NK-92 treated with Interleukin-12 subunit alpha and Interleukin-12 subunit beta, amount 100 ng/mL, for 24 hours (cell line): ENCODE measurements around the gene GNAO1.

Experiments
- DNase-seq: peaks from one replicate; lab custom pipeline; 2025; lab: John Stamatoyannopoulos, UW

GNAO1 gene

DNA sequence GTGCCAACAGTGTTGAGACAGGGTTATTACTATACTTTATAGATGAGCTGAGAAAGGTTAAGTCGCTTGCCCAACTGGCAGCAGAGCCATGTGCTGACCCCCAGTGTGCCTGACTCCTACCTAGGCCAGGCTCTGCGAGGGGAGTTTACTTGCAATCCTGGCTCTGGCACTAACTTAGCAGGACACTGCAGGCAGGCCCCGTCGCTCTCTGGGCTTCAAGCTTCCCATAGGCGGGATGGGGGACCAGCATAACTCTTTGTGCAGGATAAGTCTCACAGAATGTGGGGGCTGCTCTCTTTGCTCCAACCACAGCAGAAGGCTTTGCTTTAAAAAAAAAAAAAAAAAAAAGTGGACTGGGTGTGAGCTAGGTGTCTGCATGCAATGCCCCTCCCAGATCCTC is 102.7 kb downstream of the GNAO1 start:
- no peak for DNase-seq

DNA sequence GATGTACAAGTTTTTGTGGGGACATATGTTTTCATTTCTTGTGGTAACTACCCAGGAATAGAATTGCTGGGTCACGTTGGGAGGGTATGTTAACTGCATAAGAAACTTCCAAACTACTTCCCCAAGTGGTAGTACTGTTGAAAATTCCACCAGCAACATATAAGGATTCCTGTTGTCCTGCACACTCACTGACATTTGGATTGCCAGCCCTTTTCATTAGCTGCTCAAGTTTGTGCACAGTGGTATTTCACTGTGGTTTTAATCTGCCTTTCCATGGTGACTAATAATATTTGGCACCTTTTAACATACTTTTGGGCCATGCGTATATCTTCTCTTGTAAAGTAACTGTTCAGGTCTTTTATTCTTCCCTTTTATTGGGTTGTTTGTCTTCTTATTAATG is 103.3 kb downstream of the GNAO1 start:
- no peak for DNase-seq

DNA sequence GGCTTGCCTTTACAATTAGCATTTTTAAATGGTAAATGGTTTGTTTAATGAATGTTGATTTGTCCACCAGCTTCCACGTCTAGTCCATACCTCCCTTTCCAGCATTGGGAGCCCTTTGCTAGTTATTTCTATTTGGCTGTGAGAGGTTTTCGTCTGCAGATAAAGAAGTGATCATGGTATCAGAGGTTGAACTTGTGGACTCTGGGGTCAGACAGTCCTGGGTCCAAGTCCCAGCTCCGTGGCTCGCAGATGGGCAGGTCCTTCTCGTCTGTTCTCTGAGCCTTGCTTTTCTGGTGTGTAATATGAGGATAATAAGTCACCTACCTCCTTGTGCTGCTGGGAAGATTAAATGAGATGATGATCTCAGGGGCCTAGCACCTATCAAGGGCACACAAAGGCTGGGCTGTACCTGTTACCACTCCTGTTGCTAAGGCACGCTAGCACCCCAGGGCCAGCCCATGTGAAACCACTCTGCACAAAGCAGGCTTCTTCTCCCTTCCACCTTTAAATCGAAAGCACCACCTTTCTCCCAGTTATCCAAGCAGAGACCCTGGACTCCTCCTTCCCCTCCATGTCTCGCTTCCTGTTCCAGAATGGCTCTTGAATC is 103.9 kb downstream of the GNAO1 start:
- no peak for DNase-seq

DNA sequence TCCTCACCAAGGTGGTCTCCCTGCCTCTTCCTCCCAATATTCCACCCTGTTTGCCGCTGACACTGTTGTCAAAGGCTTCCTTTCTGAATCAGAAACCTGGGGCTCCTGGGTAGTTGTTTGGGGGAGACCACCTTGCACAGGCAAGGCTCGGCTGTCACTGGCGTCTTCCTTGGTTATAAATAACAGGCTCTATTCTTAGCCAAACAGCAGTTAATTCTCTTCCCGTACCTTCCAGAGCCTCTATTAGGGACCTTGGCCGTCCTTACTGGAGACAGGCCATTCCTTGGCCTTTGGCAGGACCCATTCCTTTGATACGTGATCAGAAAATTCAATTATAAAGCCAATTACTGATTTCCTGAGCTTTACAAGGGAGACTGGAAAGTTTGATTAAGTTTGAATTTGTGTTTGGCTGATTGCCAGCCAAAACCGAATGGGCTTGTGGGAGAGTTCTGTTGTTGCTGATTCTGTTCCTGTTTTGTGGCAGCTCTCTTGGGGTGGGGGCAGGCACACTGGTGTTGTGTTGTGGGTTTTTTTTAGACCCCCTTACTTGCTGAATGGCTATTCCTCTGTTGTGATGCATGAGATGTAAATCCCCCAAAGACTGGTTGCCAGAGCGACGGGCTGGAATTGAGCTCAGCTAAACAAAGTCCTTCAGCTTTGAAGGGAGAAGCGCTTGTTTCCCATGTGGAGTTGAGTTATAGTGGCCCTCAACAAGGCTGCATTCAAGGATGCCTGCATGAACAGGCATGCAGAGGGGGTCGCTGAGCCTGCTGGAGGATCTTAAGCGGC is 104.6 kb downstream of the GNAO1 start:
- DNase-seq, result no peak

DNA sequence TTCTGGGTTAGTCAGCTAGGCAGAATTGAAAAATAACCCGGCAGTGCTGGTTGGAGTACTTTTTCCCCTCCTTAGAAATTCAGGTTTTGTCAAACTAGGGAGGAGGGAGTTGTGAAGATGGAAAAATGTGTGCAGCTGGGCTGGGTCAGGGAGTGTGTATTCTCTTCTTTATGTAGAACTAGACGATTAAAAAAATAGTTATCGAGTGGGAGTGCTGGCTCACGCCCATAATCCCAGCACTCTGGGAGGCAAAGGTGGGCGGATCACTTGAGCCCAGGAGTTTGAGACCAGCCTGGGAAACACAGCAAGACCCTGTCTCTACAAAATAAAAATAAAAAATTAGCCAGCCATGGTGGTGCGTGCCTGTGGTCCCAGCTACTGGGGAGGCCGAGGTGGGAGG is 106.4 kb downstream of the GNAO1 start:
- DNase-seq, result no peak

DNA sequence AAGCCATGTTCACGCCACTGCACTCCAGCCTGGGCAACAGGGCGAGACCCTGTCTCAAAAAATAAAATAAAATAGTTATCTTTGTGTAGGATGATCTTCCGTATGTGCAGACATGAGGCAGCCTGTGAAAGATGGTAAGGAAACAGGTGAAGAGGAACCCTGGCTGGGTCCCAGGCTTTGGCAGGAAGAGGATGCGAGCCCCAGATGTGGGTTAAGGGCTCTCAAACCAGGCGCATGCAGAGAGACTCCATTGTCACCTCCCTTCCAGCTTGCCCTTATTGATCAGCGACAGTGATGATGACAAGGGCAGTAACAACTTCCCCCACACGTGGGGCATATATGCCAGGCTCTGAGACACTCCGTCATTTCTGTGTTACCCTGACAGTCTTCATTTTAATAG is 106.8 kb downstream of the GNAO1 start:
- no peak for DNase-seq

DNA sequence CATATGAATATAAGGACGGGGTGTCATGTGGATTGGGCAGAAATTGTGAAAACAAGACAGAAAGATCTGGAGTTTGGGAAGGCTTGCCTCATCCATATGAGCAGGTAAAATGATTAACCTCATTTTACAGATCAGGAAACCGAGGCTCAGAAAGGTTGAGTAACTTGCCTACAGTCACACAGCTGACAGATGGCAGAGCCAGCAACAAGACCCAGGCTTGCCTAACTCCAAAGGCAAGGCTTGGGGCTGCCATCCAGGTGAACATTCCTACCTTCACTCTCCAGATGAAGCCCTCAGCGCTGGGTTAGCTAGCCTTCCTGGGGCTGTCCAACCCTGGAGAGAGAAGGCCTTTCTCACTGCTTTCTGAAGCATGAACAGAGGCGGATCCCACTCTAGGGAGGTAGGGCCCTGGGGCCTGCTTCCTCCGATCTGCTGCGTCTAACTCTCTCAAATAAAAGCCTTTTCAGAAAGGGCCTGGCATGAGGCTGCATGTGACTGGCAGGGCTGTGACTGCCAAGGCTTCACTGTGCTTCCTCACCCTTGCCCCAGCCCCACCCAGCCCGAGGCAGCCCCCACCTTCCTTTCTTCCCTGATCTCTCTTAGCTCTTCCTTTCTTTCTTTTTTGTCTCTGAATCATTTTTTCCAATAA is 107.8 kb downstream of the GNAO1 start:
- no peak for DNase-seq

DNA sequence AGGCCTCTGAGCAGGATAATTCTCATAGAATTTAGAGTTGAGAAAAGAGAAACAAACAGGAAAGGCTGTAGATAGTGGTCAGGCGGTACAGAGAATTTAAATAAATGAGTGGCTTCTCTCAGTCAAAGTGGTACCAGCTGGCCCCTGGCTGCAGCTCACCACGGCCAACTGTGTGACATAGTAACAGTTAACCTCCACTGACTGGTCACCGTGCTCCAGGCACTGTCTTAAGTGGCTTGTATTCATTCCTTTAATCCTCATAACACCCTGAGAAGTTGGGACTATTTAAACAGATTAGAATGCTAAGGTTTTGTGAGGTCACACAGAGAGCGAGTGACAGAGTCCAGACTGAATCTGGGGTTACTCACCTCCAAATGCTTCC is 108.9 kb downstream of the GNAO1 start:
- DNase-seq, result no peak

DNA sequence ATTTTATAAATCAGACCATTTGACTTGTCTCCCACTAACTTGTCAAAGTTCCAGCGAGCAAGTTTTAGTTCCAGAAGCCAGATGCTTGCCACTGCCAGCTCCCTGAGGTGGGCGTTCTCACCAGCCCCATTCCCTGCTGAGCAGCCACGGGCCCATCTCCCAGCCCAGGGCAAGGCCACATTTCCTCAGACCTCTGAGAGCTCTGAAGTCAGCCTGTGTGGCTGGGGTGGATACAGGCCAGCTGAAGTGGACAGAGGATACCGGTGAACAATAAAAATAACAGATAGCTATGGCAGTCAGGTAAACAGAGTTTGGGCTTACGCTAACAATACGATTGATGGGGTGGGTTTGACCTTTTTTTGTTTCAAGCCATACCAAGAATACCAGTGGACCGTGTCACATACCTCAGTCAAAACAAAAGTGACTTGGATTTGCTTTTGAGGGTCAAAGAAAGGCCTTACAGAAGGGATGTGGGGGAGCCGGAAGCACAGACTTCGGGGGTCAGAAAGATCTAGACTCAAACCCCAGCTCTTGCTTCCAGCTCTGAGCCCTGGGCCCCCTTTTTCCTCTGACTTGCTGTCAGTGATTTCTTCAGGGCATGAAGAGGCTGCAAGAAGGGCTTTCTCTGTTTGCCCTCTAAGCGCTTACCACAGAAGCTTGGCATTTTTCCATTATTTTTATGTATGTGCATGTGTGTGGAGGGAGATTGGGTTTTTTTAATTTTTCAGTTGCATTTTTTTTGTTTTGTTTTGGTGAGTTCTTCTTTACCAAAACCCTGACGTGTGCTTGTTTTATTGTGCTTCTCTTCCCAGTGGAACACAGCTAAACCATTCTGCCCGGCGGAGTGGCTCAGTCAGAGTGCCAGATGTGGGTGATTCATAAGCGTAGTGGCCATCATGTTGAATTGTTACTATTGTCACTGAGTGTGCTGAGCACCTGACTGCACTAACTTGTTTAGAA is 109.9 kb downstream of the GNAO1 start:
- DNase-seq, result no peak

DNA sequence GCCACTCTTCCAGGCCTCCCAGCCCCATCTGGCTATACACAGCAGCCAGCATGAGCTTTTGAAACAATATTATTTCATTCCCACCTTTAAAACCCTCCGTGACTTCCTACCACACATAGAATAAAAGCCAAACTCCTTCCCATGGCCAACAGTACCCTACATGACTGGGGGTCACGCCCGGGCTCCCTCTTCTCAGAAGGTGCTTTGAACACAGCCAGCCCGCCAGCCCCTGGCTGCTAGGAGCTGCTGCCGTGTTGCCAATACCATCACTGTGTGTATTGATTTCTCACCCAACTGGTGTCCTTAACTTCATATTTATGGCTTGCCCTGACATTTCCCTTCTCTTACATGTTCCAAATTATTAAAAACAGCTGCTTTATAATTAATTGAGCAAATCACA is 111.2 kb downstream of the GNAO1 start:
- DNase-seq, result no peak

DNA sequence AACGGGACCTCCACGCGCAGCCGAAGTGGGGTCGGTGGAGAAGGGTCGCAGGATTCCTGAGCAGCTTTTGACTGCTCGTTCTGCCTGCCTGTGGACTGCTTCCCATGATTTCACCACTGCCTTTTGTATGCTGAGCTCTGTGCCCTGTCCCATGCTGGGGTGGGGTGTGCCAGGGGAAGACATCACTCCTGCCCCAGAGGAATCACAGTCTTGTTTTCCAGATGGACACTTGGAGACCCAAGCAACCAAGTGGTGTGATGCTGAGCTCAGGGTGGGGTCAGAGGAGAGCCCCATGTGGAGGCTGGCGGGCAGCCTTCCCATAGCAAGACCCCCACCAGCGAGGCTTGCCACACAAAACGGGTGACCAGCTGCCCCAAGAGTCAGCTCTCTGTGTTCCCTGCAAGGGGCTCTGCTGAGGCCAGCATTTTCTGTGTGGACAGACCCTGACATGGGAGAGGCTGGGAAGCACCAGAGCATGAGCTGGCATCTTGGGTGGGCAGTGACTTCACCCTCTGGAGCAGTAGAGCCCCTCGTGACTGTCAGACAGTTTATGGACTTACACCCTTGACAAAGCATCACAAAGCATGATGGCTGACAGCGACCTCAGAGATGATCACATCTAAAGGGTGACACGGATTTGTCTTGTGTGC is 111.9 kb downstream of the GNAO1 start:
- DNase-seq, result no peak

DNA sequence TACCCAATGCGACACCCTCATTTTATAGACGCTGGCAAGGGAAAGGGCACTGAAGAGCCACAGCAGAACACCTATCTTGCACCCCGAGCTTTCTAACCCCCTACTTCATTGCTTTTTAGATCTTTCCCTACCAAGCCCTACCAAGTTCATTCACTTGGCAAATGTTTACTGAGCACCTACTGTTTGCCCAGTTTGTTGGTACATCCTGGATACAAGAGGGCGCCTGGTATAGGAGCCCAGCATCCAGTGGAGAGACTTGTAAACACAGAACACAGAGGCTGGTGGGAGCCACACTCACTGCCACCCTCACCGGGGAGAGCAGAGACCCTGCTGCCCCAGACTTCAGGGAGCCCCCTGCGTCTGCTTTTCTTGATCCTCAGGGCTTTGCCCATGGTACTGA is 112.6 kb downstream of the GNAO1 start:
- DNase-seq, result no peak

DNA sequence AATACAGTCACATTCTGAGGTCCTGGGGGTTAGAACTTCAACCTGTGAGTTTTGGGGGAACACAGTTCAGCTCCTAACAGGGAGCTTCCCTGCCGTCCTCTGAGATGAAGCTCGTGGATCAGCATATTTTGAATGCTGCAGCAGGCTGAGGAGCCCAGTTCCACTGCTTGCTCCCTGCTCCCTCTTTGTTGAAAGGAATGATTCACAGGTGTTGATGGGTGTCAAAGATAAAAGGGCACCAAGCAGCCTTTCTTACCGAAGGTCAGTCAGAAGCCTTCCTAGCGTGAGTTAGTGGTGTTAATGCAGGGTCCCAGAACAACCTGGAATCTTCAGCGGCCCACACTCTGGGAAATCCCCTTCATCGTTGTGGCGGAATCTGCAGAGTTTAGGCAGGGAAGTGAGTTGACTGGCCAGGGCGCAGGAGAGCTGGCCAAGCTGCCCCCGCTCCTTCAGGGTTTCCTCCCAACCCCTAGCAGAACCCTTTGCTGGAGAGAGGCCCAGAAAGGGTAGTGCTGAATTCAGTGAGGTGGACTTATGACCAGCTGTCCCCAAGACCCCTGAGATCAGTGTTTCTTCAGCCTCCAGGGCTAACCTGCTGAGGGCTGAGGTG is 114.8 kb downstream of the GNAO1 start:
- no peak for DNase-seq

DNA sequence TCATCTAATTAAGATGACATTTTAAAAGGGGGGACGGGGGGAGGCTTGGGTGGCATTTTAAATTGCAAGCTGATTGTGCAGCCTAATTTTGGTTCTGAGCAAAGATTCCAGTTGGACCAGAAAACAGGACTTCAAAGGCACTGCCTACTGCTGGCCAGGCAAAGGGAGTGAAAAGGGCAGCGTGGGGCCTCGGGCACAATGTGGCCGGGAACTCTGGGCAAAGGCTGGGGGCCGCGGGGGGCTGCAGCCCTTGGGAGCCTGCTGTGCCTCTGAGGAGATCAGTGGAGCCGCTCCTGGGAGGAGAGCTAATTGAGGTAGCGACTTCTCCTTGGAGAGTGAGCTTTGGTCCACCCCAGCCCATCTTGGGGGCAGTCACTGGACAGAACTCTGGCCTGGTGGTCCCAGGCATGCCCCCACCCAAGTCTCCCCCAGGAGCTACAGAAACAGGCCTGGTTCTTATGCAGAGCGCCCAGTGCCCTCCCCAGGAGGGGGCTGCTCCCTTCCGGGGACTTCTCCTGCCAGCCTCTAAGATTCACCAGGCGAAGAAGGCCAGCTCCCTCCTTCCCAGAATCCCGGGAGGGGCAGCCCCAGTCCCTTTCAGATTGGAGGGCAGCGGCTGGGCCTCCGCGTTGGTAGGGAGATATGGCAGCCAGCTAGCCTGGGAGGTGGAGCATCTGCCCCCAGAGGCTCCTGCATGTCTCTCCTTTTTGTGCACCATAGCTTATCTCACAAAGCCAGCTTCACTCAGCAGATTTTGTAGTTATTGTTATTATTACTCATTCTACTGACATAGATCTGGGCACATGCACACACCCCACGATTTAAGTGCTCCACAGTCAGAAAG is 115.6 kb downstream of the GNAO1 start:
- no peak for DNase-seq

DNA sequence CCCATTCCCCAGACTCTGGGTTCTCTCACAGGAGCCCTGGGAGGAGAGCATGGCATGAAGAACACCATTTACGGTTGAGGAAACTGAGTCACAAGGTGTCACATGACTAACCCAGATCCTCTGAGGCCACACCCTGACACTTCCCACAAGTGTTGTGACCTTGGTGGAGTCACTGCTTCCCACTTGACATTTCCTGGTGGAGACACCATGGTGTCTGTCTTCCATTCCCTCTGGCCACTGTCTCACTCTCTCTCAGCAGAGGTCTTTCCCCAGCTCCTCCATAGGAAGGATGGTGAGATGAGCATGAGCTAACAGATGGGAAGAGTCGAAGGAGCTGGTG is 116.2 kb downstream of the GNAO1 start:
- DNase-seq, result no peak

DNA sequence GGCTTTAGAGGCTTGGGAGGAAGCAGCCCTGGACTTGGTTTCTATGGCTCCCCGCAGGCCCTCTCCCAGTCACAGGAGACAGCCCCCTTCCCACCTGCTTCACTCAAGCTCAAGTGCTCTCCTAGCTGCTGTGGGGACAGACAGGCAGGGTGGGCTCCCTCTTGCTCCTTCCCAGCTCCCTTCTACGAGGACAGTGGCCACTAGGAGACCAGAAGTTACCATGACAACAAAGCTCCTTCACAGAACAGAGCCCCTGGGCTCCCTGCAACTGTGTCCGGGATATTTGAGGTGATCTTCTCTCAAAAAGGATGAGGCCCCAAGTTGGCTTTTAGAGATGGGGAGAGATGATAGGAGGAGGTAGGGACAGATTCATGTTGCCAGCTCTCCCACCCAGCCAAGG is 117.7 kb downstream of the GNAO1 start:
- no peak for DNase-seq

DNA sequence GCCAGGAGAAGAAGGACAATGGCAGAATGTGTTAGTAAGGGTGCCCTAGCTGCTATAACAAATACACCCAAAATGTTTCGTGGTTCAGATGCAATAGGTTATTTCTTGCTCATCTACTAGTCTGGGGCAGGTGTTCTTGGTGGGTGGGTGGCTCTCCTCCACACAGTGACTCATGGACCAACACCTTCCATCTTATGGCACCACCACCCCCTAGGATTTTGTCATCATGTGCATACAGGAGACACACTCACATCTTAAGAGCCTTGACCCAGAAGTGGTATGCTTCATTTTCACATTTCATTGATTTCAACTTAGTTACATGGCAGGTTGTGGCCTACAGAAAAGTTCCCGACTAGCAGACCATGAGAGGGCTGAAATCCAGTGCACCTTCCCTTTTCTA is 119.4 kb downstream of the GNAO1 start:
- no peak for DNase-seq

DNA sequence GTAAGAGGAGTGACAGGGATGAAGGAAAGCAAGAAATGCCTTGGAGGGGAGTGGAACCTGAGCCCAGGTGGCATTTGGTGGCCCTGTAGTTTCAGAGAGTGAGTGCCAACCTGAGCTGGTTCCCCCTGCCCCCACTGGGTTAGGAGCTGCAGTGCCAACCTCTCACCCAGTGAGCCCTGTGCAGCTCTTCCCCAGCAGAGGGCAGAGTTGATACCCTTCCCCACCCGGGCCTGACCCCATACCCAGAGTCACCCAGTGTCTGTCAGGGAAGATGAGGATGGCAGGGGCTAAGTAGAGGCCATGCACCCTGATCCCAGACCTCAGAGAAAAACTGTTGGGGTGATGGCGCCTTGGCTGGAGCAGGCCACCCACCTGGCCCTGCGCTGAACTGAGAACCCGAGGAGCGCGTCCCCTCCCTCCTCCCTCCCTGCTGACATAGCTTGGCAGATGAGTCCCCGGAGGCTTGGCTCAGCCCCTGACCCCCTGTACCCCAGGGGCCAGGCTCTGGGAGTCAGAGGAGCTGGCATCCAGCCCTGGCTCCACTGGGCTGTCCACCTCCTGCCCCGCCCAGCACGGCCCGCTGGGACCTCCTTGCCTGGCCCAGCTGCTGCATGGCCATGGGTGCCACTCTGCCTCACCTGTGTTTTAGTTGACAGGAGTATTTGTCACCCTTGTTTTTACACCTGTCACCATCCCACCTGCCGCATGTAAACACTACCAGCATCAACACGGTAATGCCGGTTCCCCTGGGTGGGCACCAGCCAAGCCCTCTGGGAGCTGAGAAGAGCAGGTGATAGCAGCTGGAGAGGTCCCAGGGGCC is 120.1 kb downstream of the GNAO1 start:
- DNase-seq, result no peak

DNA sequence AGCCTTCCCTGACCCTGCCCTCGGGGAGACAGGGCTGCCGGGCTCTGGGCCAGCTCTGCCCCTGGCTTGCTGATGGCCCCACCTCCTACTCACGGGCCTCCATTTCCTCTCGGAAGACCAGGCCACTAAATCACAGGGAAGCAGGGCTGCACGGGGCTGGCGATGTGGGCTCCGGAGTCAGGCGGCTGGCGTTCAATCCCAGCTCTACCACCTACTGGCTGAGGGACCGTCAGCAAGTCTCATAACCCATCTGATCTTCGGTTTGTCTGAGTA is 120.7 kb downstream of the GNAO1 start:
- DNase-seq, result no peak

DNA sequence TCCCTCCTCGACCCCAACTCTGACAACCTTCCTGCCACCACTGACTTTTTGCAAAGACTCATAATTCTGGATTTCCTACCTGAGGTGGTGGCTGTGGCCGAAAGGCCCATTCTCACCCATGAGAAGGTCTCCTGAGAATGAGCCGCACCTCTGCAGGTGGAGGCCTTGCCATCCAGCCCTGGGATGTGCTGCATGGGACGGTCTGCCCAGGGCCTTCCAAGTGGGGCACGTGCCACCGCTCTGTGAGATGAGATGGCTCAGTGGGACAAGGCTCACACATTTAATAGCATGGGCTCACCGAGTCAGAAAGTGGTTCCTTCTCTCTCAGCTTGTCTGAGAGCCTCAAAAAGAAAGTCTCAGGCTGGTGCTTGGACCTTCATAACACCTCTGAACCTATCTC is 121.3 kb downstream of the GNAO1 start:
- no peak for DNase-seq
